Caco-2 (cell line): Measurements from ENCODE around the gene WDR54. TPM values are rescaled to one million over a fixed set of nuclear protein-coding genes. Genes with fewer than 3 reads are reported as not detected.
A peak's percentile ranks its signal among the peaks of the same experiment; 100 is the strongest.

ENCODE experiments used
- BruUV-seq: library from RNA; stranded (reverse); fragments of 400-500 nt; replicated peaks from 2 replicates; lab custom pipeline; 2021; lab: Mats Ljungman, UMichigan
- CTCF ChIA-PET: fragments of 300-600 bp; sonication (Branson Sonifier 250); formaldehyde crosslinking; loops from one replicate; lab custom pipeline; 2022; ENCODE audit warnings: antibody characterized with exemption; lab: Charles Lee
- POLR2A ChIA-PET: fragments of 300-600 bp; sonication (Branson Sonifier 250); formaldehyde crosslinking; loops from one replicate; lab custom pipeline; 2022; ENCODE audit warnings: antibody characterized with exemption; lab: Charles Lee
- DNase-seq, 2 experiments: peaks; one replicate each; pipeline versions ENCODE4 v3.0.0 to v3.0.0-alpha.2; 2020 to 2022
- H3K27me3 ChIP-seq: replicated peaks from 2 replicates; pipeline ENCODE4 v1.6.0; 2011; ENCODE audit warnings: low read length; ENCODE audit not compliant: control insufficient read depth, insufficient read depth
- H3K36me3 ChIP-seq: 2 replicates; pipeline ENCODE4 v1.5.1; 2011; ENCODE audit warnings: low read length; ENCODE audit not compliant: control insufficient read depth, insufficient read depth
- H3K4me1 ChIP-seq: fragments of 250-450 bp; sonication (Bioruptor Pico); 2 replicates; pipeline ENCODE4 v1.5.1; 2020; ENCODE audit warnings: mild to moderate bottlenecking
- H3K4me3 ChIP-seq: 2 replicates; pipeline ENCODE4 v1.5.1; 2011; ENCODE audit warnings: low read depth, mild to moderate bottlenecking, control low read depth, low read length
- H3K9me3 ChIP-seq: fragments of 250-450 bp; sonication (Bioruptor Pico); 2 replicates; pipeline ENCODE4 v1.5.1; 2020; ENCODE audit warnings: mild to moderate bottlenecking, moderate library complexity
- H3K27ac Mint-ChIP-seq: one replicate; pipeline ENCODE4 v1.8.0; 2022; ENCODE audit warnings: mixed read lengths; ENCODE audit not compliant: unreplicated experiment
- H3K27me3 Mint-ChIP-seq: one replicate; pipeline ENCODE4 v1.8.0; 2022; ENCODE audit warnings: mixed read lengths; ENCODE audit not compliant: insufficient read depth, unreplicated experiment
- H3K36me3 Mint-ChIP-seq: one replicate; pipeline ENCODE4 v1.8.0; 2022; ENCODE audit warnings: mild to moderate bottlenecking, mixed read lengths; ENCODE audit not compliant: insufficient read depth, unreplicated experiment
- H3K4me1 Mint-ChIP-seq: one replicate; pipeline ENCODE4 v1.8.0; 2022; ENCODE audit warnings: low read depth, mixed read lengths; ENCODE audit not compliant: unreplicated experiment
- H3K4me3 Mint-ChIP-seq: one replicate; pipeline ENCODE4 v1.8.0; 2022; ENCODE audit warnings: mild to moderate bottlenecking, moderate library complexity, mixed read lengths; ENCODE audit not compliant: unreplicated experiment
- H3K9me3 Mint-ChIP-seq: one replicate; pipeline ENCODE4 v1.8.0; 2022; ENCODE audit warnings: mixed read lengths; ENCODE audit not compliant: unreplicated experiment
- CTCF ChIP-seq, 2 experiments: fragments of 200-600 bp in 1 of 2; IDR thresholded peaks; 1 replicate in 1 of 2; 2 replicates in 1 of 2; pipeline versions ENCODE4 v1.5.1 to v1.8.0; 2011 to 2022; ENCODE audit warnings: antibody characterized with exemption in 1 of 2, control low read depth in 1 of 2, inconsistent platforms in 1 of 2, low read depth in 1 of 2, low read length in 1 of 2, mild to moderate bottlenecking in 1 of 2, moderate library complexity in 1 of 2; ENCODE audit not compliant: insufficient read depth in 1 of 2, severe bottlenecking in 1 of 2, unreplicated experiment in 1 of 2
- intact Hi-C: fragments of 100-400 bp; cut with micrococcal nuclease; formaldehyde crosslinking; loops from one replicate; pipeline ENCODE4 v1.10.0; 2022; ENCODE audit not compliant: unreplicated experiment
- total RNA-seq: library from RNA; stranded (reverse); gene quantifications from 2 replicates; pipeline ENCODE4 v1.2.3, GENCODE V29; 2022

The WDR54 gene
- total RNA-seq, 1 experiment from 2014 or later: 9.9 TPM

GRCh38 chr2:74383254-74383653, 38.3 kb upstream of the WDR54 start:
- H3K36me3 ChIP-seq: no peaks in the 10 kb centered on the region; the same call in 1 of the 2 replicates
- H3K9me3 ChIP-seq: no peaks in the 10 kb centered on the region
- Mint-ChIP-seq H3K27me3 (no peaks in the 10 kb centered on the region), H3K4me3 (no peak overlapping the region), H3K27ac (peak overlapping the region; percentile 13), H3K9me3 (no peaks in the 10 kb centered on the region), H3K36me3 (peaks cover 19% of the 10 kb centered on the region), H3K4me1 (no peaks in the 10 kb centered on the region)
- no TSS peak for BruUV-seq
- DNase-seq: no peak
- ChIA-PET CTCF (interaction anchor here (1.1 kb wide), 1 partner anchor 9 kb away, joined by 3 read pairs; no protein-coding TSS in a partner anchor), POLR2A (interaction anchor here (0.9 kb wide), 2 partner anchors 8 to 57 kb away, joined by 4 to 6 read pairs; no protein-coding TSS in a partner anchor)
- H3K4me1 ChIP-seq: peaks cover 4% of the 10 kb centered on the region; the same call in 1 of the 2 replicates
- H3K4me3 ChIP-seq: no peak overlapping the region
- no peak for TF ChIP-seq CTCF (IDR thresholded peaks at IDR 0.05; ENCODE audit: insufficient read depth in 1 of 2, low read depth in 1 of 2, low read length in 1 of 2, severe bottlenecking in 1 of 2, unreplicated experiment in 1 of 2)
- intact Hi-C loops: no loop called here
- H3K27me3 ChIP-seq: no peaks in the 10 kb centered on the region

GRCh38 chr2:74384051-74384450, 37.5 kb upstream of the WDR54 start:
- Mint-ChIP-seq H3K4me3 (no peak overlapping the region), H3K9me3 (no peaks in the 10 kb centered on the region), H3K36me3 (peaks cover 13% of the 10 kb centered on the region), H3K4me1 (no peaks in the 10 kb centered on the region), H3K27ac (no peak overlapping the region), H3K27me3 (no peaks in the 10 kb centered on the region)
- Histone ChIP-seq H3K4me3 (no peak overlapping the region), H3K27me3 (no peaks in the 10 kb centered on the region), H3K36me3 (no peaks in the 10 kb centered on the region; the same call in 1 of the 2 replicates), H3K4me1 (peaks cover 4% of the 10 kb centered on the region; the same call in 1 of the 2 replicates), H3K9me3 (no peaks in the 10 kb centered on the region)
- BruUV-seq: no TSS peak
- DNase-seq: no peak
- ChIA-PET CTCF (no interaction called here), POLR2A (no interaction called here)
- intact Hi-C loops: no loop called here
- no peak for TF ChIP-seq CTCF (IDR thresholded peaks at IDR 0.05; ENCODE audit: insufficient read depth in 1 of 2, low read depth in 1 of 2, low read length in 1 of 2, severe bottlenecking in 1 of 2, unreplicated experiment in 1 of 2)

GRCh38 chr2:74385396-74385795, 36.1 kb upstream of the WDR54 start:
- H3K9me3 ChIP-seq: no peaks in the 10 kb centered on the region
- H3K36me3 ChIP-seq: no peaks in the 10 kb centered on the region; the same call in 1 of the 2 replicates
- BruUV-seq: no TSS peak
- Mint-ChIP-seq H3K4me3 (no peak overlapping the region), H3K9me3 (no peaks in the 10 kb centered on the region), H3K36me3 (peaks cover 13% of the 10 kb centered on the region), H3K4me1 (no peaks in the 10 kb centered on the region), H3K27me3 (no peaks in the 10 kb centered on the region), H3K27ac (no peak overlapping the region)
- intact Hi-C loops: no loop called here
- no peak for DNase-seq
- ChIA-PET POLR2A (no interaction called here), CTCF (no interaction called here)
- no peak for TF ChIP-seq CTCF (IDR thresholded peaks at IDR 0.05; ENCODE audit: insufficient read depth in 1 of 2, low read depth in 1 of 2, low read length in 1 of 2, severe bottlenecking in 1 of 2, unreplicated experiment in 1 of 2)
- H3K4me3 ChIP-seq: no peak overlapping the region
- peaks cover 5% of the 10 kb centered on the region for H3K4me1 ChIP-seq
- no peaks in the 10 kb centered on the region for H3K27me3 ChIP-seq
